H9 (cell line): ENCODE data around the gene CCNF. TPM values are rescaled to one million over a fixed set of nuclear protein-coding genes. Genes with fewer than 3 reads are reported as not detected.

Experiments
- DNase-seq: peaks from one replicate; pipeline ENCODE4 v3.0.0-alpha.2; 2017
- H2AFZ ChIP-seq: one replicate; pipeline ENCODE4 v1.6.1; 2013; ENCODE audit warnings: mild to moderate bottlenecking, low read length, control low read depth, moderate library complexity
- H2AK5ac ChIP-seq: 2 replicates; pipeline ENCODE4 v1.6.1; 2013; ENCODE audit warnings: low read length, control low read depth, mixed read lengths; ENCODE audit not compliant: insufficient read length
- H2BK120ac ChIP-seq: one replicate; pipeline ENCODE4 v1.6.1; 2013; ENCODE audit warnings: low read depth, mild to moderate bottlenecking, low read length, control low read depth, inconsistent platforms; ENCODE audit not compliant: poor library complexity, severe bottlenecking
- H2BK12ac ChIP-seq: 2 replicates; pipeline ENCODE4 v1.6.1; 2013; ENCODE audit warnings: low read length, control low read depth, mixed read lengths, low read depth; ENCODE audit not compliant: insufficient read length
- H2BK15ac ChIP-seq: 2 replicates; pipeline ENCODE4 v1.6.1; 2013; ENCODE audit warnings: low read depth, low read length, control low read depth
- H2BK20ac ChIP-seq: one replicate; pipeline ENCODE4 v1.6.1; 2013; ENCODE audit warnings: low read depth, mild to moderate bottlenecking, low read length, control low read depth, inconsistent platforms; ENCODE audit not compliant: poor library complexity, severe bottlenecking
- H2BK5ac ChIP-seq: 2 replicates; pipeline ENCODE4 v1.6.1; 2013; ENCODE audit warnings: low read length, control low read depth, mixed read lengths; ENCODE audit not compliant: insufficient read length
- H3K14ac ChIP-seq: 2 replicates; pipeline ENCODE4 v1.6.1; 2013; ENCODE audit warnings: low read length, control low read depth; ENCODE audit not compliant: insufficient read depth
- H3K18ac ChIP-seq: 2 replicates; pipeline ENCODE4 v1.6.1; 2013; ENCODE audit warnings: low read depth, mild to moderate bottlenecking, mixed read lengths, low read length, control low read depth; ENCODE audit not compliant: insufficient read length
- H3K23ac ChIP-seq: 2 replicates; pipeline ENCODE4 v1.6.1; 2013; ENCODE audit warnings: low read length, control low read depth, mixed read lengths, low read depth; ENCODE audit not compliant: insufficient read length
- H3K23me2 ChIP-seq: 2 replicates; pipeline ENCODE4 v1.6.1; 2013; ENCODE audit warnings: low read depth, mild to moderate bottlenecking, mixed read lengths, low read length, control low read depth; ENCODE audit not compliant: insufficient read length, poor library complexity, severe bottlenecking
- H3K27ac ChIP-seq: 2 replicates; pipeline ENCODE4 v1.5.1; 2013; ENCODE audit warnings: low read length, control low read depth, mixed read lengths, low read depth; ENCODE audit not compliant: insufficient read length
- H3K27me3 ChIP-seq: 2 replicates; pipeline ENCODE4 v1.6.1; 2013; ENCODE audit warnings: low read length, control low read depth, inconsistent platforms; ENCODE audit not compliant: insufficient read depth
- H3K4ac ChIP-seq: 2 replicates; pipeline ENCODE4 v1.6.1; 2013; ENCODE audit warnings: low read depth, mild to moderate bottlenecking, control low read depth, inconsistent platforms, low read length, moderate library complexity
- H3K4me1 ChIP-seq: 2 replicates; pipeline ENCODE4 v1.6.1; 2013; ENCODE audit warnings: low read length, control low read depth, inconsistent platforms; ENCODE audit not compliant: insufficient read depth
- H3K4me2 ChIP-seq: 2 replicates; pipeline ENCODE4 v1.6.1; 2013; ENCODE audit warnings: low read length, control low read depth, mixed read lengths; ENCODE audit not compliant: insufficient read length, insufficient read depth
- H3K56ac ChIP-seq: 2 replicates; pipeline ENCODE4 v1.6.1; 2013; ENCODE audit warnings: low read depth, mild to moderate bottlenecking, mixed read lengths, low read length, control low read depth; ENCODE audit not compliant: insufficient read length
- H3K79me1 ChIP-seq: 2 replicates; pipeline ENCODE4 v1.6.1; 2013; ENCODE audit warnings: low read depth, mild to moderate bottlenecking, moderate library complexity, low read length, control low read depth, inconsistent platforms; ENCODE audit not compliant: insufficient read depth, poor library complexity, severe bottlenecking
- H3K79me2 ChIP-seq: 2 replicates; pipeline ENCODE4 v1.6.1; 2013; ENCODE audit warnings: low read length, control low read depth, inconsistent platforms; ENCODE audit not compliant: insufficient read depth
- H3K9ac ChIP-seq: 2 replicates; pipeline ENCODE4 v1.6.1; 2013; ENCODE audit warnings: low read length, control low read depth, mixed read lengths; ENCODE audit not compliant: insufficient read length; ENCODE audit errors: extremely low read depth
- H3K9me3 ChIP-seq: one replicate; pipeline ENCODE4 v1.6.1; 2013; ENCODE audit warnings: low read depth, low read length, inconsistent platforms; ENCODE audit not compliant: control insufficient read depth
- H3T11ph ChIP-seq: one replicate; pipeline ENCODE4 v1.6.1; 2013; ENCODE audit warnings: mild to moderate bottlenecking, low read length, control low read depth, inconsistent platforms
- H4K20me1 ChIP-seq: one replicate; pipeline ENCODE4 v1.6.1; 2013; ENCODE audit not compliant: control insufficient read depth, insufficient read length, insufficient read depth
- H4K5ac ChIP-seq: 2 replicates; pipeline ENCODE4 v1.6.1; 2013; ENCODE audit warnings: low read depth, mild to moderate bottlenecking, mixed read lengths, low read length, control low read depth; ENCODE audit not compliant: insufficient read length
- H4K8ac ChIP-seq: replicated peaks from 2 replicates; pipeline ENCODE4 v1.6.1; 2013; ENCODE audit warnings: low read length, control low read depth, mixed read lengths, low read depth; ENCODE audit not compliant: insufficient read length
- H4K91ac ChIP-seq: 2 replicates; pipeline ENCODE4 v1.6.1; 2013; ENCODE audit warnings: low read depth, mild to moderate bottlenecking, moderate library complexity, mixed read lengths, low read length, control low read depth; ENCODE audit not compliant: insufficient read length
- H3K27ac Mint-ChIP-seq, 3 experiments: 2 replicates in 2 of 3; 3 replicates in 1 of 3; pipeline ENCODE4 v1.8.0; 2020 to 2021; ENCODE audit warnings: mixed read lengths in 3 of 3, mild to moderate bottlenecking in 1 of 3, moderate library complexity in 1 of 3
- H3K27me3 Mint-ChIP-seq: 2 replicates; pipeline ENCODE4 v1.8.0; 2021; ENCODE audit warnings: low read depth, mild to moderate bottlenecking, moderate library complexity, mixed read lengths
- H3K36me3 Mint-ChIP-seq, 3 experiments: 2 replicates in 2 of 3; 3 replicates in 1 of 3; pipeline ENCODE4 v1.8.0; 2020 to 2021; ENCODE audit warnings: low read depth in 3 of 3, mixed read lengths in 3 of 3; ENCODE audit not compliant: insufficient read depth in 1 of 3
- H3K4me1 Mint-ChIP-seq, 2 experiments: 2 replicates each; pipeline ENCODE4 v1.8.0; 2020; ENCODE audit warnings: mixed read lengths in 2 of 2
- H3K4me3 Mint-ChIP-seq, 2 experiments: 2 replicates in 1 of 2; 3 replicates in 1 of 2; pipeline ENCODE4 v1.8.0; 2020 to 2021; ENCODE audit warnings: mild to moderate bottlenecking in 2 of 2, mixed read lengths in 2 of 2, moderate library complexity in 1 of 2
- H3K9me3 Mint-ChIP-seq, 2 experiments: 2 replicates in 1 of 2; 3 replicates in 1 of 2; pipeline ENCODE4 v1.8.0; 2020; ENCODE audit warnings: mild to moderate bottlenecking in 2 of 2, mixed read lengths in 2 of 2, moderate library complexity in 1 of 2
- WGBS: extraction: QIAGEN DNeasy Blood & Tissue Kit; methylation state at CpG from one replicate; pipeline ENCODE4 v1.1.7; 2013; ENCODE audit warnings: missing lambda C conversion rate, low lambda C conversion rate, mixed read lengths; ENCODE audit not compliant: insufficient read length; ENCODE audit errors: extremely low coverage; 5-methylcytosine and 5-hydroxymethylcytosine counted together
- total RNA-seq: library from RNA; stranded (reverse); gene quantifications from 2 replicates; pipeline ENCODE4 v1.2.1, GENCODE V29; 2021
- TF ChIP-seq, protein P1 (sequence below): fragments of 200-600 bp; sonication (generic); conservative IDR thresholded peaks from 3 replicates; pipeline ENCODE4 v1.8.0; 2021; ENCODE audit warnings: antibody characterized with exemption, mild to moderate bottlenecking

CCNF gene
- total RNA-seq, 1 experiment from 2014 or later: 61.6 TPM

DNA sequence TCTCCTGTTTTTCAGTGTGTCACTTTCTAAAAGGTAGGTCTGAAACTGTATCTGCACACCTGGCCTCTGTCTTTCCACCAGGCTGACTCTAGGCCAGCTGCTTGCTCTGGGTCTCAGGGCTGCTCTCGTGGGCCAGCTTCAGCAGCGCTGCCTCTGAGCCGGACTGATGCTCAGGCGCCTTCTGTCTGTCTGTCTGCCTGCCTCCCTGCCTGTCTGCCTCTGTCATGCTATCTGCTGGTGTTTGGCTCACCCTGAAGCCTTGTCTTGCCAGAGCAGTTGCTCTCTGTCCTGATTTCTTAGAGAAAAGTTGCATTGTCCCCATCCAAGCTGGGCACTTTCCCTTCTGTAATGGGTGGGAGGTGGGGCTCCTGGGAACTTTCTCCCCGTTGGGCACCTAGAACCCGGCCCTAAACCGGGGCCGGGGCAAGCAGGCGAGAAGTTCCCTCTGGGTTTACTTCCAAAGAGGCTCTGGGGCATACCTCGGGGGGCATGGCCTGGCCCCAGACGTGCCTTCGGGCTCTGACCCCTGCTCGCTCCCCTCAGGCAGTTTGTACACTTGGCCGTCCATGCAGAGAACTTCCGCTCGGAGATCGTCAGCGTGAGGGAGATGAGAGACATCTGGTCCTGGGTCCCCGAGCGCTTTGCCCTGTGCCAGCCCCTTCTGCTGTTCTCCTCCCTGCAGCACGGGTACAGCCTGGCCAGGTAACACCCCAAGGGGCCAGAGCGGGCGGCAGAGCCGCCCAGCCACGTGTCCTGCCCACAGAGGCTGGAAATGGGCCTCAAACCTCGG is 68.6 kb downstream of the CCNF start:
- peaks cover 0 to 18% (median 4%) of the 10 kb centered on the region in 3 experiments; a peak in 4 of 7 replicates for H3K36me3 Mint-ChIP-seq
- H2AFZ ChIP-seq: no peak overlapping the region
- H3K4me3 Mint-ChIP-seq: no peak overlapping the region
- TF ChIP-seq, protein P1, sequence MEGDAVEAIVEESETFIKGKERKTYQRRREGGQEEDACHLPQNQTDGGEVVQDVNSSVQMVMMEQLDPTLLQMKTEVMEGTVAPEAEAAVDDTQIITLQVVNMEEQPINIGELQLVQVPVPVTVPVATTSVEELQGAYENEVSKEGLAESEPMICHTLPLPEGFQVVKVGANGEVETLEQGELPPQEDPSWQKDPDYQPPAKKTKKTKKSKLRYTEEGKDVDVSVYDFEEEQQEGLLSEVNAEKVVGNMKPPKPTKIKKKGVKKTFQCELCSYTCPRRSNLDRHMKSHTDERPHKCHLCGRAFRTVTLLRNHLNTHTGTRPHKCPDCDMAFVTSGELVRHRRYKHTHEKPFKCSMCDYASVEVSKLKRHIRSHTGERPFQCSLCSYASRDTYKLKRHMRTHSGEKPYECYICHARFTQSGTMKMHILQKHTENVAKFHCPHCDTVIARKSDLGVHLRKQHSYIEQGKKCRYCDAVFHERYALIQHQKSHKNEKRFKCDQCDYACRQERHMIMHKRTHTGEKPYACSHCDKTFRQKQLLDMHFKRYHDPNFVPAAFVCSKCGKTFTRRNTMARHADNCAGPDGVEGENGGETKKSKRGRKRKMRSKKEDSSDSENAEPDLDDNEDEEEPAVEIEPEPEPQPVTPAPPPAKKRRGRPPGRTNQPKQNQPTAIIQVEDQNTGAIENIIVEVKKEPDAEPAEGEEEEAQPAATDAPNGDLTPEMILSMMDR: no peak
- H3K4me1 ChIP-seq: no peaks in the 10 kb centered on the region
- no peak overlapping the region for H2BK12ac ChIP-seq
- no peaks in the 10 kb centered on the region for H3K79me1 ChIP-seq
- no peak overlapping the region for H3K9ac ChIP-seq
- no peaks in the 10 kb centered on the region for H3K27me3 Mint-ChIP-seq
- H4K8ac ChIP-seq: no peak overlapping the region
- H3K9me3 Mint-ChIP-seq: no peaks in the 10 kb centered on the region
- no CpG with 5 or more reads among the region's 26 CpGs for WGBS
- no peaks in the 10 kb centered on the region for H4K20me1 ChIP-seq
- no peak overlapping the region for H4K5ac ChIP-seq
- H2BK120ac ChIP-seq: no peak overlapping the region
- H4K91ac ChIP-seq: no peak overlapping the region
- DNase-seq: no peak
- no peaks in the 10 kb centered on the region for H3K27me3 ChIP-seq
- no peaks in the 10 kb centered on the region for H3K9me3 ChIP-seq
- H3K79me2 ChIP-seq: no peaks in the 10 kb centered on the region
- H3K4ac ChIP-seq: no peak overlapping the region
- no peak overlapping the region for H2AK5ac ChIP-seq
- H3K4me2 ChIP-seq: no peak overlapping the region
- peaks cover 3% of the 10 kb centered on the region for H3K23me2 ChIP-seq
- no peak overlapping the region for H2BK15ac ChIP-seq
- no peak overlapping the region for H3K27ac Mint-ChIP-seq
- no peak overlapping the region for H3K56ac ChIP-seq
- peaks cover 3 to 5% of the 10 kb centered on the region in 2 experiments for H3K4me1 Mint-ChIP-seq
- H3K18ac ChIP-seq: no peak overlapping the region
- no peak overlapping the region for H2BK20ac ChIP-seq
- no peak overlapping the region for H2BK5ac ChIP-seq
- H3K23ac ChIP-seq: no peak overlapping the region
- no peak overlapping the region for H3K27ac ChIP-seq
- no peak overlapping the region for H3K14ac ChIP-seq
- no peak overlapping the region for H3T11ph ChIP-seq
